GM18873 (cell line): ENCODE data around the gene OCA2.
"Not testable (repeated sequence)": the region's sequence is repeated elsewhere in the genome, so short reads cannot be mapped to it uniquely, and the experiment has no call there.

Experiments
- ATAC-seq: cut with Tn5 transposase; IDR thresholded peaks from one replicate; pipeline ENCODE4 v1.9.1; 2021; ENCODE audit warnings: mild to moderate bottlenecking, moderate library complexity, moderate number of reproducible peaks; ENCODE audit not compliant: unreplicated experiment, low FRiP score

OCA2 gene

DNA sequence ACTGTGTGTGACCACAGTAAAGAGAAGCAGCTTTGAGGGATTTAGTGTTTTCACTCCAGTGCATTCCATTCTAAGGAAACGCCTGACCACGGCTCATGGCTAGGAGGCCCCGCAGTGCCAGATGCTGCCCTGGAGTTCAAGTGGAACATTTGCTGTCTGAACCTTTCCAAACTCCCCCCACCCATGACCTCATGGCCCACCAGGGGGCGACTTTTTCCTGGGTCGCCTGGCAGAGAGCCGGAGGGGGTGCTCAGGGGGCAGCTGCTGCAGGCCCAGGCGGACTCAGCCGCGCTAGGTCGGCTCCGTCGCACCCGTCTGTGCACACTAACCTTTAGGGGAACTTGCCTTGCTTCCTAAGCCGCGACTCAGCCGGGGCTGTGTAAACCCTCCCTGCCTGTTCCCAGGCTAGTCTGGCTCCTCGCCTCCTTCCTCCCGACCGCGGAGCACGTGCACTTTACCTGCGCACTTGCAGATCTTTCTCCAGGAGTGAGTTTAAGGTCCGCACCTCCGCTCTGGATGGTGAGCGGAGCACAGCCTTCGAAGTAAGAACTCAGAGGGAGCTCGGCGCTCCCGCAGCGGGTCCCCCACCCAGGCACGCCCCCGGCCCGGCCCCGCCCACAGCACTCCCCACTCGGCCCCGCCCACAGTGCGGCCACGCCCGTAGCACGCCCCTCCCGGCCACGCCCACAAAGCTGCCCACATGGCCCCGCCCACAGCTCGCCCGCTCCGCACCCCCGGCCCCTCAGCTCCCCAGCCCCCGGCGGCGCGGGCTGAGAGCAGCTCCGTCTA, at the start of gene OCA2:
Gene OCA2 (minus strand): TSS at position 550 of the 789 bp plus-strand sequence. CDS start 17,441 bp downstream, outside the sequence.
- no peak for ATAC-seq

DNA sequence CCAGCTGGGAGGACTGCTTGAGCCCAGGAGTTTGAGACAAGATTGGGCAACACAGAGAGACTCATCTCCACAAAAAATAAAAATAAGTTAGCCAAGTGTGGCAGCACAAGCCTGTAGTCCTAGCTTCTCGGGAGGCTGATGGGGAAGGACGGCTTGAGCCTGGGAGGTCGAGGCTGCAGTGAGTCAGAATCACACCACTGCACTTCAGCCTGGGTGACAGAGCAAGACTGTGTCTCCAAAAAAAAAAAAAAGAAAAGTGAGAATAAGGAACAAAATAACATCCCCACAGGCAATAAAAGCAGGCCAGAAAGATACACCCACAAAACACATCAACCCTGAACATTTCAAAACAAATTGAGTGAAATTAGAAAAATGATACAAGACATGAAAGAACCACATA, 48.7 kb upstream of the OCA2 start:
- ATAC-seq: no peak

DNA sequence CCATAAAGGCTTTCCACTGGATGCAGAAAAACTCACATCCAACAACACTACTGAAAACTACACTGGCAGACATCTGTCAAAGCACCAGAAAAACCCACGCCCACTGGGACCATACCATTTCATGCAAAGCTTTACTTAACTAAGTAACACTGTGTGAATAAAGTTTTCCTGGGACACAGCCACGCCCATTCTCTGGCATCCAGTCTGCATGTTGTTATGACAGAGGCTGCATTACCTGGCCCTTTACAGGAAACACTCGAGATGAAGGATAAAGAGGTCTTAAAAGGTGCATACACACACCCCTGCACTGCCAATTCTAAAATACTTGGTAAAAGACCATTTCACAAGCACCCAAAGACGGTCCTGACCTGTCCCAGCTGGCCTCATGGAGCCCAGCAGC, 46.3 kb upstream of the OCA2 start:
- ATAC-seq: not testable (repeated sequence)

DNA sequence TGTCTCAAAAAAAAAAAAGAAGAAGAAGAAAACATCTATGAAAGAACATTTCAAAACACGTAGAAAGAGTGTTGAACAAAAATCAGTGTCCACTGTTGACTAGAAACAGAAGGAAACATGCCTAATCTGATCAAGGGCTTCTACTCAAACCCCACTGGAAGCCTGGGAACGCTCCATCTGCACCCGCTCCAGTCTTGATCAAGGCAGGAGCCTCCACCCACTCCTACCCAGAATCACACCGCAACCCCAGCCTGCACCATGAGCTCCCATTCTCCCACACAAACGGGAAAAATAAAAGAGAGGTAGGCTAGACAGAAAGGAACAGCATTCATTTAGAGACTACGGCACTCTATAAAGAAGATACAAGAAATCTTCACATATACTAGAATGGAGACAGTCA, 40.9 kb upstream of the OCA2 start:
- no peak for ATAC-seq

DNA sequence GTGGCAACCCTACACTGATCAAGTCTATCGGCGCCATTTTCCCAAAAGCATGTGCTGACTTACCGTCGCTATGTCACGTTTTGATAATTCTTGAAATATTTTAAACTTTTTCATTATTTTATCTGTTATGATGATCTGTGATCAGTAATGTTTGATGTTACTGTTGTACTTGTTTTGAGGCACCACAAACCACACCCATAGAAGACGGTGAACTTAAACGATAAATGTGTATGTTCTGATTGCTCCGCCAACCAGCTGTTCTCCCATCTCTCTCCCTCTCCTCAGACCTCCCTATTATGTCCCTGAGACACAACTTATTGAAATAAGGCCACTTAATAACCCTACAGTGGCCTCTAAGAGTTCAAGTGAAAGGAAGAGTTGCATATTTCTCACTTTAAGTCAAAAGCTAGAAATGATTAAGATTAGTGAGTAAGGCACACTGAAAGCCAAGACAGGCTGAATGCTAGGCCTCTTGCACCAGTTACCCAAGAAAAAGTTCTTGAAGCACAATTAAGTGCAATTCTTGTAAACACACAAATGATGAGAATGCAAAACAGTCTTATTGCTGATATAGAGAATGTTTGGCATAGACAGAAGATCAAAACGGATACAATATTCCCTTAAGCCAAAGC, 38.4 kb upstream of the OCA2 start:
- not testable (repeated sequence) for ATAC-seq

DNA sequence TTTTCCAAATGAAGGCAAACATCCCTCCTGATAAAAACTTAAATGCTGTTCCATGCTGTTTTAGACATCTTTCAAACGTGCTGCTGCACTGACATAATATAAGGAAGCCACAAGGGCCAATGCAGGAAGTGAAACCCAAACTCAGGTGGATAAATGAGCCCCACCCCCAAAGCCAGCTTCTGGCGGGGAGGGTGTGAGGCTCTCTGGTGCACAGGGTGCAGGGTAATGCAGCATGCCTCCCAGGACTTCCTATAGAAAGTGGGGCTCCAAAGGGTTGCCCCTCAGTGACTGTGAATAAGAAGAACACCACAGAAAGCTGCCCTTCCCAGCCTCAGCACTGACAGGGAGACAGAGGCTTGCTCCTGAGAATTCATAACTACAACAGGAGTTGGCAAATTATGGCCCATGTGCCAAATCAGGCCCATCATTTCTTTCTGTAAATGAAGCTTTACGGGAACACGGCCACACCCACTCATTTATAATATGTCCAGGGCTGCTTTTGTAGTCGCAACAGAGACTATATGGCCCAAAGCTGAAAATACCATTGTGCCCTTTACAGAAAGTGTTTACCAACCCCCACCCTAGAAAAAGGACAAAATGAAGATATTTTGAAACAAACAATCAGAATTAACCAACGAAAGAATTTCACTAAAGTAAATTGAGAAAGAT, 37.3 kb upstream of the OCA2 start:
- ATAC-seq: peak; percentile 93

DNA sequence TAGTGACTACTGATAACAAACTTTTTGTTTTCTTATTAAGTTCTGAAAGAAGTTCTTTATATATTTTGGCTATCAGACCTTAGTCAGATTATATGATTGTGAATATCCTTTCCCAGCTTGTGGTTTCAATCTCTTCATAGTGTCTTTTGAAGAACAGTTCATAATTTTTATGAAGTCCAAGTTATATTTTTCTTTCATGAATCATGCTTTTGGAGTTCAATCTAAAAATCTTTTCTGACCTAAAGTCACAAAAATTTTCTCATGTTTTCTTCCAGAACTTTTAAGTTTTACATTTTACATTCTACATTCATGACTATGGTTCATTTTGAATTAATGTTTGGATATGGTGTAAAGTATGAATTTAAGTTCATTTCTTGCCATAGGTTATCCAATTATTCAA, 34.2 kb upstream of the OCA2 start:
- ATAC-seq: no peak

DNA sequence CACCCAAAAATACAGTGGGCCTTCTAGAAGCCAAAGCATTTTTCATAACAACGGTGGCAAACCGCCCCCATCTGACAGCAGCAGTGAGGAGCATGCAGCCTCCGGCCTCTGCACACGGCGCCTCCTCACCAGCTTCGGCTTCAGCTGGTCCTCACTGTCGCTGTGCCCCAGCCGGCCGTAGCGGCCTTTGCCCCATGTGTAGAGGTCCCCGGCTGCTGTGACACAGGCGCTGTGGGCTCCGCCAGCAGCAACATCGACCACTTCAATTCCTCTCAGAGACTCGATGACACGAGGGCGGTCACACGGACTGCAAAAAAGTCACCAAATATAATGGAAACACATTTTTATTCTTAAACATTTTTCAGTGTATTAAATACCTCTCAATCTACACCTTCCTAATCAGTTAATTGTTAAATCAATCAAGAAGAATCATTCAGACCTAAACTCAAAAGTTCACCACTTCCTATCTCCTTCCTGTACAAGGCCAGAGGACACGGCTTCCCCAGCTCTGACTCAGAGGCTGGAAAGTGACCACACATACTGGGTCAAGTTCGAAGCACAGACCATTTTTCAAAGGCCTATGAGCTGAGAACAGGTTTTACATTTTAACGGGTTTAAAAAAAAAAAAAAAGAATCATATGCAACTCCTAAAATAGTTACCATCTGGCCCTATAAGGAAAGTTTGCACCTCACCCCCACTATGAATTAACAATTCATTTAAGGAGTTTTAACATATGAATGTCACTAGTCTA, 33.6 kb upstream of the OCA2 start:
- ATAC-seq: no peak

DNA sequence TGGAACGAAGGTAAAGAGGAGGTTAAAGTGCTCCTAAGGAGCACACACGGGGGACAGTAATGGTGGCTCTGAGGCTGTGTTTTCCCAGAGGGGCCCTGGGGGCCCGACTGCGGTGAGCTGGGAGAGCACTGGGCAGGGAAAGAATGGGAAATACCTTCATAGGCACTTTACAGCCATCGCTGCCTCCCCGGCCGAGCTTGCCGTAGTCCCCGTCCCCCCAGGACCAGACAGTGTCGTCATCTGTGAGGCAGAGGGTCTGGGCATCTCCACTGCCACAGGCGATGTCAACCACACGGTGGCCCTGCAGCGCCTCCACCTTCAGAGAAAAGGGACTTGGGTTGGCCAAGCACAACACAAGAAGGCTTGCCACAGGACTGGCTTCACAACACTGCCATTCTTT, 32.8 kb upstream of the OCA2 start:
- ATAC-seq: no peak

DNA sequence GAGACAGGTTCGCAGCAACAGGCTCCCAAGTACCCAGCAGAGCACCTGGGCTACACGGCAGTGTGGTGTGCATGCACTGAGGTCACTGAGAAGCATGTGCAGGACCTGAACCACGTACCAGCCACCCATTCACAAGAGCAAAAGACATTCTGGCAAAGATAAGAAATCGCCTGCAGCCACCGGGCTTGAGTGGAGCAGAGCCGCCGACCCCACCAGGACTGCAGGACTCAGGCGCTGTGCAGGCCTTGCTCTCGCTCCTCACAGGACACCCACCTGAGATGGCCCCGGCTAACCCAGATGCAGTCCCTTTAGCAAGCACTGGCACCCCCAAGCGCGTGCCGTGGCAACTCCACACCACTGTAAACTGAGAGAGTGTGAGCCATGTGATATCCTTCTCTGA, 32.3 kb upstream of the OCA2 start:
- ATAC-seq: no peak

DNA sequence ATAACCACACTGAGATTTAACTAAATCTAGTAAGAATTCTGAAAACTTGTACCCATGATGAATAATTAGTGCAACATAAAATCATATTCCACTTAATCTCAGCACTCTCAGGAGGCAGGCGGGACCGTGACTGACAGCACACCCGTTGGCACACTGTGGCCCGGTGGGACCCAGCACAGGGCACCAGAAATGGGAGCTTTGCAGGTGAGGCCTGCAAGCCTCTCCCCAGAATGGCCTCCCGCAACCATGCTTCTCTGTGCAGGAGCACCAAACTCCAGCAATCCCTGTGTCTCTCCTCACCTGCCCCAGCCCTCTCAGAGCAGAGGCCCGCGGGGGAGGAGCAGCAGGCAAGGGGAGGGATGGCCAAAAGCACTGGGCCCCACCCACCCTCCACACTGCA, 31.5 kb upstream of the OCA2 start:
- ATAC-seq: no peak

DNA sequence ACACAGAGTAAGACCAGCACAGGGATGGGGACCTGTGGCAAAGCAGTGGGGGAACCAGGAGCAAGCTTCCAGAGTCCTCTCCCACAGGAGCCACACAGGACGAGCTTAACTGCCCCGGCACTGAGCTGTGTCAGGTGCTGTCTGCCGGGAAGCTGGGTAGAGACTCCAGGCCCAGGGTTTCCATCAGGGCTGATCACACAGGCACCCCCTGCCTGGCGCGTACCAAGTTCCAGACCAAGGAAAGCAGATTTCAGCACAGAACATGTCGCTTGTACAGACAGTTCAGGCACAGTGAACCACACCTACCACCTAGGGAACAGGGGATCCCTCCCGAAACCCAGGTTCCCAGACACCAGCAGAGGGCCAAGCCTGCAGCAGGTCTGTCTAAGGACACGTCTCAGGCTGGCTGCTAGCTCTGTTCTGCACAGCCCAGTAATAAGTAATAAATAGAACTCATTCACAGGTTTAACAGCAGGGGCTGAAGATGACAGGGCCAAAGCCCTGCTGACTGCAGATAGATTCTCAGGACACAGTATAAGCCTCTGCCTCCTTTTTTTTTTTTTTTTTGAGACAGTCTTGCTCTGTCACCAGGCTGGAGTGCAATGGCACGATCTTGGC, 30.2 kb upstream of the OCA2 start:
- ATAC-seq: no peak

DNA sequence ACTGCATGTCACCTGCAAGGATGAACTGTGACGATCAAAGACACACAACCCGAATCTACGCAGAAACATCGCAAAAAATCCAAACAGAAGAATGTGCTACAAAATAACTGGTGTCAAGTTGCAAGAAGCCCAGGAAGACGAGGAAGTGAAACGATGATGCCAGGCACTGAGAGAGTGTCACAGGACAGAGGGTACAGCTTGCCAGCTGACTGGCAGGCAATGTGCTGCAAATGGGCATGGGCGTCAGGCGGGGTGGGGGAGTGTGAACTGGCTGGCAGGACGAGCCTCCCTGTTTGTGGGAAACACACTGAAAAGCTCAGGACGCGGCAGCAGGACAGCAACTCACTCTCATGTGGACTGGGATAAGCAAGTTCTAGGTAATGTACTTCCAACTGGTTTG, 28.9 kb upstream of the OCA2 start:
- no peak for ATAC-seq

DNA sequence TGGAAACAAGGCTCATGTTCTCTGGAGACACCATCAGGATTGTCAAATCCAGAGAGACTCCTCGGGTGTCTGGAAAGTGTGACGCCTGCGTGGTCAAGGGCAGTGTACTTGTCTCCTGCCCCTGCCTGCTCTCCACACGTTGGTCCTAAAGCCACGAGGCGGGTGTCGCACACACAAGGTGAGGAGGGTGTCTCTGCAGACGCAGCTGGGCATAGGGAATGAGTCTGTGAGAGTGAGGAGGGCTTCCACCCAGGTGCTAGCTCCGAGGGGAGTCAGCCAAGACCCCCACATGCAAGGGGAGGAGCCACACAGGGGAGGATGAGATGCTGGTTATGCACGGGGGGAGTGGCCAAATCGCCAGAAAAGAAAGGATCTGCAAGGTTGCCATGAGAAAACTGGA, 27.9 kb upstream of the OCA2 start:
- no peak for ATAC-seq

DNA sequence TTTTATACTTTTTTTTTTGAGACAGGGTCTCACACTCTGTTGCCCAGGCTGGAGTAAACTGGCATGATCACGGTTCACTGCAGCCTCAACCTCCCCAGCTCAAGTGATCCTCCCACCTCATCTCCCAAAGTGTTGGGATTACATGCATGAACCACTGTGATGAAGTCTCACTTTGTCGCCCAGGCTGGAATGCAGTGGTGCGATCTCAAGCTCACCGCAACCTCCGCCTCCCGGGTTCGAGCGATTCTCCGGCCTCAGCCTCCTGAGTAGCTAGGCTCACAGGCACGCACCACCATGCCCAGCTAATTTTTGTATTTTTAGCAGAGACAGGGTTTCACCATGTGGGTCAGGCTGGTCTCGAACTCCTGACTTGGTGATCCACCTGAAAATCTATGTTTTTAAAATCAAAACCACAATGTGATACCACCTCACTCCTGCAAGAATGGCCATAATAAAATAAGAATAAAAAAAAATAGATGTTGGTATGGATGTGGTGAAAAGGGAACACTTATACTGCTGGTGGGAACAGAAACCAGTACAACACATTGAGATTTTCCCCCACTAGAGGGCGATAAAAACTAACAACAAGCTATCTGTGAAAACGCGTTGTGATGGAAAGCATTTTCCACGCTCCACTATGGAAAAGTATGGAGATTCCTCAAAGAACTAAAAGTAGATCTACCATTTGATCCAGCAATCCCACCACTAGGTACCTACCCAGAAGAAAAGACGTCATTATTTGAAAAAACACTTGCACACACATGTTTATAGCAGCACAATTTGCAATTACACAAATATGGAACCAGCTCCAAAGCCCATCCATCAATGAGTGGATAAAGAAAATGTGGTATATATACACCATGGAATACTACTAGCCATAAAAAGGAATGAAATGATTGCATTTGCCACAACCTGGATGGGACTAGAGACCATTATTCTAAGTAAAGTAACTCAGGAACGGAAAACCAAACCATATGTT, 26.8 kb upstream of the OCA2 start:
- ATAC-seq: no peak

DNA sequence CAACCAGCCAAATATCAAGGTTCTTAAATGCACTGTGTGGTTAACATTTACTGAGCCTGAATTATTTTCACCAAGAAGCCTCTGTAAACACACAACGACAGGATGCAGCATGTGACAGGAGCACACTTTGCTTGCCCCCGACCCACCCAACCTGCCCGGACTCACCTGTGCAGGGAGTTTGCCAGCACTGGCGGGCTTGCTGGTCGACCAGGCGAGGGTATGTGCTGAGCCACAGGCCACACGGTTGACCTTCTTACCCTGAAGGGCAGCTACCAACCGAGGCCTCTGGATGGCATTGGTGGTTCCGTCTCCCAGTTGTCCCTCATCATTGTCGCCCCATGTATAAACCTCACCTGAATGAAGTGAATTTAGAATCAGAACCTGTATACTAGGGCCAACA, 25.7 kb upstream of the OCA2 start:
- ATAC-seq: no peak

DNA sequence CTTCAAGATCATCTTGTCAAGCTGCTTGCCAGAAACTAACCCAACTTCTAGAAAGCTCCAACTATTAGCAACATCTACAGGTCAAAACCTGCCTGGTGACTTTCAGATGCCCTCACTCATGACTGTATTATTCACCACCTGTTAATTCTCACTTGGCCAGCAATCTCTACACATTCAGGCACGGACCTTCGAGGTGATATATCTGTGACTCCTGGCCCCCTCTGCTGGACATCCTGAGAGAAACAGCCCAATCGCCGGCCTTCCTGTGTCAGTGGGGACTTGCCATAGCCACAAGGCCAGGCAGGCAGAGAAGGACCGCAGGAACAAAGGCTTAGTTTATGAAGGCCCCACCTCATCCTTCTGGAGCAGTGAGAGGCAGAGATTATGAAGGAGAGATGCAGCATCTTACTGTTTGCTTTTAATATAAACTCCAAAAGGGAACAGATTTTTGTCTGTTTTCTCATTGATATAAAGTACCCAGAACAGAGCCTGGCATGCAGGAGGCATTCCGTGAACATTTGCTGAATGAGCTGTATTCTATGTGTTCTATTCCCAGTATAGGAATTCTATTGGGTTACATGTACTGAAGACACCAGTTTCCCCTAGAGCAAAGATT, 24.4 kb upstream of the OCA2 start:
- no peak for ATAC-seq

DNA sequence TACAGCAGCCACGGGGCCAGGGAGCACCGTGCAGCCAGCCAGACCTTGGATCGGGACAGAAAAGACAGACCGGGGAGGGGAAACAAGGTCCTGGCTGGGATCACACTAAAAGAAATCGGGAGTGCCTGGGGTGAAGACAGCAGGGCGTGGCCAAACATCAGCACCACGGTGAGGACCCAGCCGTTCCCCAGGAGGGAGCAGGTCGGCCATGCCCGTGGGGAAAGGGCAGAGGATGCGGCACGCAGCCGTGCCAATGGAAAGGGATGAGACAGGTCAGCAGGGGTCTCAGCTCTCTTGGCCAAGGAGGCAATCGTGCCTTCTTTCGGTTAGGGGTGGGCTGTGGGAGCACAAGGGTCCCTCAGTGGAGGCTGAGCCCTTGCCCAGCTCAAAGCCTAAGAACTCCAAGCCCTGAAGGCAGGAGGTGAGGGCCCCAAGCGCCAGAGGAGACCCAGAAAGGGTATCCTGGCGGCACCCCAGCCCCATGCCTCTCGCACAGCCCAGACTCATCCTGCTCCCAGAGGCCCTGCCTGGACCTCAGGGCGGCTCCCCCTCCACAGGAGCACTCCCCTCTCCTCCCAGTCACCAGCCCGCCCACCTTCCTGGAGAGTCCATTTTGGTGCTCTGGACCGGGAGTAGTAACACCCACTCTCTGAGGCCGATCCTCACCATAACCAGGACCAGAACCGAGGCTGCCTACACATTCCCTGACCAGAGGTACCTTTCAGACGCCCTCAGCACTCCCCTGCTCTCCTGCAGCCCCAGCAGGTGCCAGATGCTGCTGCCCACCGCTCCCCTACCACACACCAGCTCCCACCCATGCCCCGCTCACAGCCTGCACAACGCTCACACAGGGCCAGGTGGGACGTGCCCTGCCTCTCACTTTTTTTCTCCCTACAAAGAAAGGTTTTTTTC, 23.2 kb upstream of the OCA2 start:
- ATAC-seq: no peak
